ENCODE data around the gene CYB5A. TPM values are rescaled to one million over a fixed set of nuclear protein-coding genes. Genes with fewer than 3 reads are reported as not detected.

CYB5A gene
- total RNA-seq, 4 donors from 2014 or later, result 360 to 826 (median 618) TPM

- no peak for TF ChIP-seq CTCF (IDR thresholded peaks at IDR 0.05; ENCODE audit: low read depth)
Observed at GRCh38 chr18:74229891-74230290, 61.9 kb downstream of the CYB5A start.

GRCh38 chr18:74229005-74229404 is 62.8 kb downstream of the CYB5A start:
- no peak for TF ChIP-seq CTCF (IDR thresholded peaks at IDR 0.05; ENCODE audit: low read depth)

- no peak for TF ChIP-seq CTCF (IDR thresholded peaks at IDR 0.05; ENCODE audit: low read depth)
Observed at GRCh38 chr18:74228312-74228711, 63.5 kb downstream of the CYB5A start.

GRCh38 chr18:74226666-74227065 is 65.1 kb downstream of the CYB5A start:
- TF ChIP-seq CTCF (IDR thresholded peaks at IDR 0.05; ENCODE audit: low read depth), result no peak

- no peak for TF ChIP-seq CTCF (IDR thresholded peaks at IDR 0.05; ENCODE audit: low read depth)
Observed at GRCh38 chr18:74226156-74226555, 65.6 kb downstream of the CYB5A start.

GRCh38 chr18:74225193-74225840 is 66.4 kb downstream of the CYB5A start:
- no peak for TF ChIP-seq CTCF (IDR thresholded peaks at IDR 0.05; ENCODE audit: low read depth)

GRCh38 chr18:74222710-74223494 is 68.9 kb downstream of the CYB5A start:
- no peak for TF ChIP-seq CTCF (IDR thresholded peaks at IDR 0.05; ENCODE audit: low read depth)

Data from subcutaneous adipose tissue (tissue), 4 donors.